ENCODE data around the gene PAPOLG.

DNA sequence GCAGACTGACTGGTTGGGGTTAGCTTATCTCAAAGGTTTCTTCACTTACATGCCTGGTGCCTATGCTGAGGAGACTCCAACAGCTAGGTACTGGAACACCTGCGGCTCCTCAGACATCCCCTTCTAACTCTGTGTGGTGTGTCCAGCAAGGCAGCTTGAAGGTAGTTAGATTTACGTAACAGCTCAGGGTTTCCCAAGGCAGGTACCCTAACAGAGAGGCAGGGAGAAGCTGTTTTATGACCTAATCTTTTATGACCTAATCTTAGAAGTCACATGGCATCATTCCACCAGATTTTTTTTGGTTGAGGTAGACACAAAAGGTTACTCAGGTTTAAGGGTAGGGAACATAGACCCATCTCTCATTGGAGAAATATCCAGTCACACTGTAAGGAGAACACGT is 17.4 kb upstream of the PAPOLG start:
- TF ChIP-seq CTCF (conservative IDR thresholded peaks at IDR 0.05; ENCODE audit: low read depth, low read length) (no peak), RAD21 (IDR thresholded peaks at IDR 0.05; ENCODE audit: low read length) (no peak), CEBPB (IDR thresholded peaks at IDR 0.05; ENCODE audit: low read depth, low read length) (no peak), POLR2A (IDR thresholded peaks at IDR 0.05; ENCODE audit: low read depth, low read length) (no peak), MXI1 (IDR thresholded peaks at IDR 0.05; ENCODE audit: borderline replicate concordance, low read depth, low read length) (no peak), NFE2L2 (IDR thresholded peaks at IDR 0.05; ENCODE audit: low read depth, low read length) (no peak), SMC3 (IDR thresholded peaks at IDR 0.05; ENCODE audit: low read depth, low read length) (no peak), BHLHE40 (IDR thresholded peaks at IDR 0.05; ENCODE audit: low read depth, low read length) (no peak), RCOR1 (IDR thresholded peaks at IDR 0.05; ENCODE audit: insufficient replicate concordance, low read length) (no peak), RFX5 (IDR thresholded peaks at IDR 0.05; ENCODE audit: low read depth, low read length) (no peak), CHD1 (IDR thresholded peaks at IDR 0.05; ENCODE audit: low read depth, low read length) (no peak), MAFK (IDR thresholded peaks at IDR 0.05; ENCODE audit: low read depth, low read length) (no peak)
- TF ChIP-seq, protein P1, sequence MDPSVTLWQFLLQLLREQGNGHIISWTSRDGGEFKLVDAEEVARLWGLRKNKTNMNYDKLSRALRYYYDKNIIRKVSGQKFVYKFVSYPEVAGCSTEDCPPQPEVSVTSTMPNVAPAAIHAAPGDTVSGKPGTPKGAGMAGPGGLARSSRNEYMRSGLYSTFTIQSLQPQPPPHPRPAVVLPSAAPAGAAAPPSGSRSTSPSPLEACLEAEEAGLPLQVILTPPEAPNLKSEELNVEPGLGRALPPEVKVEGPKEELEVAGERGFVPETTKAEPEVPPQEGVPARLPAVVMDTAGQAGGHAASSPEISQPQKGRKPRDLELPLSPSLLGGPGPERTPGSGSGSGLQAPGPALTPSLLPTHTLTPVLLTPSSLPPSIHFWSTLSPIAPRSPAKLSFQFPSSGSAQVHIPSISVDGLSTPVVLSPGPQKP (IDR thresholded peaks at IDR 0.05; ENCODE audit: borderline replicate concordance, low read depth, low read length), result no peak
- TF ChIP-seq, protein P2, sequence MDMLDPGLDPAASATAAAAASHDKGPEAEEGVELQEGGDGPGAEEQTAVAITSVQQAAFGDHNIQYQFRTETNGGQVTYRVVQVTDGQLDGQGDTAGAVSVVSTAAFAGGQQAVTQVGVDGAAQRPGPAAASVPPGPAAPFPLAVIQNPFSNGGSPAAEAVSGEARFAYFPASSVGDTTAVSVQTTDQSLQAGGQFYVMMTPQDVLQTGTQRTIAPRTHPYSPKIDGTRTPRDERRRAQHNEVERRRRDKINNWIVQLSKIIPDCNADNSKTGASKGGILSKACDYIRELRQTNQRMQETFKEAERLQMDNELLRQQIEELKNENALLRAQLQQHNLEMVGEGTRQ (IDR thresholded peaks at IDR 0.05; ENCODE audit: low read depth, low read length), result no peak
